Choroid plexus epithelial cell (primary cell): ENCODE measurements around the gene RXRA.

Source experiments
- DNase-seq: peaks from one replicate; pipeline ENCODE4 v3.0.0-alpha.2; 2010; ENCODE audit warnings: low read depth
- H3K4me3 ChIP-seq: 2 replicates; pipeline ENCODE4 v1.5.1; 2011; ENCODE audit warnings: low read depth, mild to moderate bottlenecking, control low read depth, low read length, moderate library complexity
- TF ChIP-seq, protein P1 (sequence below): conservative IDR thresholded peaks from 2 replicates; pipeline ENCODE4 v1.5.1; 2011; ENCODE audit warnings: low read depth, mild to moderate bottlenecking, control low read depth, inconsistent platforms, low read length, moderate library complexity

Gene RXRA

DNA sequence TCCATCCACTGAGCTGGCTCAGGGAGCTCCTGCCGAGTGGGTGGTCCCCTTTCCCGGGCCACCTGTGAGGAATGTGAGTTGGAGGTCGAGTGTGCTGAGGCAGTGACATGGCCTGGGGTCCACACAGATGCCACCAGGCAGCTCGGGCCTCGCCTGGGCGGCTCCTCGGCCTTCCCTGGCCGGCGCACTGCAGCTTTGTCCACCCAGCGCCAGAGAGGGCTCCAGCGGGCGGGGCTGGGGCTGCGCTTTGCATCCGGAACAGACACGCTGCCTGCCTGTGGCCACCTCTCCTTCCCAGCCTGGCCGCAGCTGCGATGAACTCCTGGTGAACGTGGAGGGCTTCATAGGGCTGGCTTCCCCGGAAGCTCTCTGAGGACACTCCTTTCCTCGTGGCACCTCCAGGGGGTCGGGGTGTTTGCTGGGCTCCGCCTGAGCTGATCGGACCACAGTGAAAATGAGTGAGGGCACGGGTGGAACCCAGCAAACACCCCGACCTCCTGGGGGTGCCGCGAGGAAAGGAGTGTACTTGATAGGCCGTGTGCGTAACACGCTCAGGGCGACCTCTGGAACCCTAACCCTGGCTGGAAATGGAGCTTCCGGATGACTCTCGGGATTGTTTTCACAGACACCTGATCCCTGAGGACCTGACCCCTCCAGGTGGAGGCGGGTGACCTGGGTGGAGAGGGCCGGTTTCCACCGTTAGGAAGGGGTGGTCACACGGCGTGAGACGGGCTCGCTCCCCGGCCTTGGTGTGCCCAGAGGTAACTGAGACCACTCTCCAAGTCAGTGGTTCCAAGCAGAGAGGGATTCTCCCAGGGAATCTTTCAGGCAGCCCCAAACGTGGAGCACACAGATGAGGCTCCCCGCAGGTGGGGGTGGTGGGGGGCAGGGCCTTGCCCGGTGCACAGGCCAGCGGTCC is 31.8 kb upstream of the RXRA start:
- H3K4me3 ChIP-seq = peak overlapping the region; percentile 9
- DNase-seq = peak; percentile 33
- TF ChIP-seq, protein P1, sequence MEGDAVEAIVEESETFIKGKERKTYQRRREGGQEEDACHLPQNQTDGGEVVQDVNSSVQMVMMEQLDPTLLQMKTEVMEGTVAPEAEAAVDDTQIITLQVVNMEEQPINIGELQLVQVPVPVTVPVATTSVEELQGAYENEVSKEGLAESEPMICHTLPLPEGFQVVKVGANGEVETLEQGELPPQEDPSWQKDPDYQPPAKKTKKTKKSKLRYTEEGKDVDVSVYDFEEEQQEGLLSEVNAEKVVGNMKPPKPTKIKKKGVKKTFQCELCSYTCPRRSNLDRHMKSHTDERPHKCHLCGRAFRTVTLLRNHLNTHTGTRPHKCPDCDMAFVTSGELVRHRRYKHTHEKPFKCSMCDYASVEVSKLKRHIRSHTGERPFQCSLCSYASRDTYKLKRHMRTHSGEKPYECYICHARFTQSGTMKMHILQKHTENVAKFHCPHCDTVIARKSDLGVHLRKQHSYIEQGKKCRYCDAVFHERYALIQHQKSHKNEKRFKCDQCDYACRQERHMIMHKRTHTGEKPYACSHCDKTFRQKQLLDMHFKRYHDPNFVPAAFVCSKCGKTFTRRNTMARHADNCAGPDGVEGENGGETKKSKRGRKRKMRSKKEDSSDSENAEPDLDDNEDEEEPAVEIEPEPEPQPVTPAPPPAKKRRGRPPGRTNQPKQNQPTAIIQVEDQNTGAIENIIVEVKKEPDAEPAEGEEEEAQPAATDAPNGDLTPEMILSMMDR = no peak

DNA sequence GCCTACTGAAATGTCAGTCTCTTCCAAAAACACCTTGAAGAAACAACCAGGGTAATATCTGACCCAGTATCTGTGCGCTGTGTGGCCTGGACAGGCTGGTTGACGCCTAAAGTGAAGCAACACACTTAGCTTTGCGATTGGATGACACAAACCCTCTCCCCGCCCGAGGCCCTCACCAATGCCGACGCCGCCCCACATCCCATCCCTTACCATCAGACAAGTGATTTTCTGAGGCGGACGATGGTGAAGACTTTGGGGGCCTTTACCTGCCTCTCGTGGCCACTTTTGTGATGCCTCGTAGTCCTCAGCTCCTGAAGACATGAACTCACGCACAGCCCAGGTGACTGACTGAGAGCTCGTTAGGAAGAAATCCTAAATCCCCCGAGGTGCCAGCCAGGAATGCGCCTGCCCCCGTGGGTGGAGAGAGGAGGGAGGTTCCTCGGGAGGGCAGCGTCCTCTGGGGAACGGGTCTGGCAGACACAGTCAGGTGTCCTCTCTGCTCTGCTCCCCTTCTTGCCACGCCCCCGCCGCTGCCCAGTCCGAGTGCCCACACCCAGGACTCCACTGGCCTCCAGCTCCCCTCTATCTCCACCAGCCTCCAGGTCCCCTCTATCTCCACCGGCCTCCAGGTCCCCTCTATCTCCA is 31.0 kb upstream of the RXRA start:
- H3K4me3 ChIP-seq = no peak overlapping the region
- TF ChIP-seq, protein P1 = no peak
- DNase-seq = no peak

DNA sequence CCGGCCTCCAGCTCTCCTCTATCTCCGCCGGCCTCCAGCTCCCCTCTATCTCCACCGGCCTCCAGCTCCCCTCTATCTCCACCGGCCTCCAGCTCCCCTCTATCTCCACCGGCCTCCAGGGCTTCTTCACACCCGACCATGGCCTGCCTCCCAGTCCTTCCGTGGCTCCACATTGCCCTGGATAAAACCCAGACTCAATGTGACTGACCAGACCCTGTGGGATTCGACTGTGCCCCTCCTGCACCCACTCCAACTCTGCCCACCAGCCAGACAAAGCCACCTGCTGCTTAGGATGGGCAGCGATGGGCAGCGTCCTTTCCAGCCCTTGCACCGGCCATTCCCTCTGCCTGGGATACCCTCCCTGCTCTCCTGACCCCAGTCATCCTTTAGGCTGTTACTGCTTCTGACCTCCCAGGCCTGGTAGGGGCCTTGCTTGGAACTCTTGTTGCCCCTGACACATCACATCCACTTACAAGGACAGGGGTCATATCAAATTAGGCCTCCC is 30.5 kb upstream of the RXRA start:
- no peak for DNase-seq
- no peak overlapping the region for H3K4me3 ChIP-seq
- TF ChIP-seq, protein P1 = no peak

DNA sequence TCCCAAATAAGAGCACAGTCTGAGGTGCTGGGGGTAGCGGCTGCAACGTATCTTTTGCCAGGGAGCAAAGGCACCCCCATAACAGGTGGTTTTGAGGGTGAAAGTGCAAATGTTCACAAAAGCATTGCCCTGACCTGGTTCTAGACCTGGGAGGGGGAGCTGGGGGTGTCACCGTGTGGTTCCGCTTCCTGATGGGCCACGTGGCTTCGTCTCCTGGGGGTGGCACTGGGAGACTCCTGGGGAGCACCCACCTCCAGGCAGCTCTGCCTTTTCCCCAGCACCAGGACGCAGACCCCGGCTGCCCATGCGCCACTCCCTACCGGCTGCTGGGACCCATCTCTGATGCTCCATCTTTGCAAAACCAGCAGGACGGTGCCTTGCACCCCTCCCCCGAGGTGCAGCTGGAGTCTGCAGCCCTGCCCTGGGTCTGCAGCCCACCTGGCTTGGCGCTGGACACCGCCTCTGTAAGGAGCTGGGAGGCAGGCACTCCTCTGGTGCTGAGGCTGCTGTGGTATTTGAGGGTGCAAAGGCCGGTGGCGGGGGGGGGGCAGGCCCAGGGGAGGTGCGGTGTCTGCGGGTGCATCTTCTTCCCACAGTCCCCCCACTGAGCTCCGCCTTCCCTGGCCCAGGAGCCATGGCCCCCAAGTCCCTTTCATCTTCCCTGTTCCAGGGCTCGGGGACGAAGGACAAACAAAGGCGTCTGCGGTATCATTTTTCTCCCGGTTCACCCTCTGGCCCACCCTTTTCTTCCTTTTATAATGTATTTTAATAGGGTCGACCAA is 29.8 kb upstream of the RXRA start:
- no peak for DNase-seq
- no peak overlapping the region for H3K4me3 ChIP-seq
- TF ChIP-seq, protein P1 = no peak

DNA sequence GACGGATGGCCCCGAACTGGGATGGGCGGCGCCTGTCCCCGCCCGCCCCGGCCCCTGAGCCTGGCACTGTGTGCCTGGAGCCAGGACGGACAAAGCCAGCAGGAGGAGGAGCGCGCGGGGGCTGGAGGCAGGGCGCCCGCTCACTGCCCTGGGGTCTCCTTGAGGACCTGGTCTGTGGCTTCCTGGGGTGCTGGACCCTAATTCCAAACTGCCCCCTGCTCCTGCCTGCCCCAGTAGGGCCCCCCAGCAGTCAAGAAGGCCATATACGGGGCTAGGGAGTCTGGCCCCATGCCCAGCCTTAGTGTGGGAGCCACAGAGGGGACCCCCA is 29.2 kb upstream of the RXRA start:
- TF ChIP-seq, protein P1 = no peak
- H3K4me3 ChIP-seq = no peak overlapping the region
- no peak for DNase-seq

DNA sequence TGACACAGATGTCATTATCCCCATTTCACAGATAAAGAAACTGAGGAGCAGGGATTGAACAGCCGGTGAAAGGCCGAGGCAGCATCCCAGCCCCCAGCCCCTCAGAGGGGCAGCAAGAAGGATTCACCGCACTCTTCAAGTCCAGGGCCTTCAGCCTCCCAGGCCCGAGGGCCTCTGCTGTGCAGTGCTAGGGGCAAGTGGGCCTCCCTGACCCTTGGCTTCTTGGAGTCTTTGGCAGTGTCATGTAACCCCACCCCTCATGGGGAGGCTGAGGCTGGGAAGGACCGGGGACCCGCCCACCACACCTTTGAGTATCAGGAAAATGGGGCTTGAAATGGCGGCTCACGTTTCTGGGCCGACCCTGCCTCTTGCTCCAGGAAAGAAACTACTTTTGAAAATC is 28.7 kb upstream of the RXRA start:
- TF ChIP-seq, protein P1 = no peak
- no peak overlapping the region for H3K4me3 ChIP-seq
- no peak for DNase-seq
